ENCODE results near the gene PARP8.

GRCh38 chr5:50864466-50864865 is 198.0 kb downstream of the PARP8 start:
- TF ChIP-seq CTCF (IDR thresholded peaks at IDR 0.05), result no peak
- TF ChIP-seq ZNF396 (CRISPR knock-in tag; IDR thresholded peaks at IDR 0.05; ENCODE audit: borderline replicate concordance), result no peak
- no peak for TF ChIP-seq NFE2L1 (CRISPR knock-in tag; IDR thresholded peaks at IDR 0.05)
- no peak for TF ChIP-seq SP1 (CRISPR knock-in tag; conservative IDR thresholded peaks at IDR 0.05)
- TF ChIP-seq ZSCAN18 (CRISPR knock-in tag; IDR thresholded peaks at IDR 0.05), result no peak
- TF ChIP-seq NFYB (CRISPR knock-in tag; conservative IDR thresholded peaks at IDR 0.05; ENCODE audit: low read depth), result no peak
- TF ChIP-seq JUN (CRISPR knock-in tag; IDR thresholded peaks at IDR 0.05), result no peak
- no peak for TF ChIP-seq AFF4 (CRISPR knock-in tag; IDR thresholded peaks at IDR 0.05; ENCODE audit: borderline replicate concordance)
- TF ChIP-seq PREB (CRISPR knock-in tag; IDR thresholded peaks at IDR 0.05; ENCODE audit: borderline replicate concordance), result no peak
- TF ChIP-seq CREM (CRISPR knock-in tag; IDR thresholded peaks at IDR 0.05), result no peak
- TF ChIP-seq ATF6 (CRISPR knock-in tag; IDR thresholded peaks at IDR 0.05), result no peak

Data from WTC11 (cell line).